K562 (cell line): Measurements from ENCODE around the gene CTNS. TPM values are rescaled to one million over a fixed set of nuclear protein-coding genes. Genes with fewer than 3 reads are reported as not detected.

Experiments
- C11orf30 ChIP-seq: fragments of 450-650 bp; IDR thresholded peaks from 2 replicates; pipeline ENCODE4 v1.6.1; 2016; ENCODE audit warnings: low read depth, mild to moderate bottlenecking
- CBFA2T3 ChIP-seq: fragments of 450-650 bp; IDR thresholded peaks from 2 replicates; pipeline ENCODE4 v1.6.1; 2017
- CREM ChIP-seq: IDR thresholded peaks from 2 replicates; pipeline ENCODE4 v1.6.1; 2014; ENCODE audit warnings: antibody characterized with exemption, low read depth
- GTF2E2 ChIP-seq: fragments of 200-800 bp; sonication (Bioruptor generic); IDR thresholded peaks from 2 replicates; pipeline ENCODE4 v1.6.1; 2016; ENCODE audit warnings: missing genetic modification characterization, missing compliant biosample characterization
- JUNB ChIP-seq: fragments of 450-650 bp; formaldehyde crosslinking; conservative IDR thresholded peaks from 2 replicates; pipeline ENCODE4 v1.4.0; 2020; ENCODE audit warnings: mild to moderate bottlenecking
- NCOA2 ChIP-seq, 2 experiments: fragments of 450-650 bp; IDR thresholded peaks; 2 replicates each; pipeline ENCODE4 v1.6.1; 2018; ENCODE audit warnings: mild to moderate bottlenecking in 2 of 2, moderate library complexity in 1 of 2; ENCODE audit not compliant: partially characterized antibody in 2 of 2
- NFE2 ChIP-seq: IDR thresholded peaks from 2 replicates; pipeline ENCODE4 v1.6.1; 2014; ENCODE audit warnings: antibody characterized with exemption, low read depth
- NR1H2 ChIP-seq: sonication (generic); formaldehyde crosslinking; IDR thresholded peaks from 2 replicates; pipeline ENCODE4 v1.4.0; 2020; ENCODE audit warnings: mild to moderate bottlenecking, missing genetic modification reagents
- PCBP1 ChIP-seq: fragments of 200-400 bp; formaldehyde crosslinking; IDR thresholded peaks from 2 replicates; pipeline ENCODE4 v1.6.1; 2018; ENCODE audit warnings: mild to moderate bottlenecking, low read depth, low read length; ENCODE audit not compliant: poor library complexity, severe bottlenecking
- ZBTB9 ChIP-seq: fragments of 450-650 bp; formaldehyde crosslinking; IDR thresholded peaks from 2 replicates; pipeline ENCODE4 v1.4.0; 2020; ENCODE audit warnings: mild to moderate bottlenecking, moderate library complexity
- ZNF609 ChIP-seq: sonication (generic); formaldehyde crosslinking; IDR thresholded peaks from 2 replicates; pipeline ENCODE4 v1.8.1; 2023; ENCODE audit warnings: missing genetic modification reagents, mild to moderate bottlenecking, borderline replicate concordance
- ZNF717 ChIP-seq: fragments of 250-450 bp; sonication (Bioruptor Pico); IDR thresholded peaks from 2 replicates; pipeline ENCODE4 v1.5.0; 2021
- polyA plus RNA-seq, 8 experiments: library from polyadenylated mRNA; depleted of rRNA in 4 of 8; stranded (reverse) in 5 of 8; unstranded in 3 of 8; fragments of >200 nt; fragmentation: Nextera tagmentation in 2 of 8; fragmentation: Illumina TruSeq in 1 of 8; extraction: Ambion mirVana in 2 of 8; extraction: Trizol in 1 of 8; gene quantifications; 2 replicates each; pipeline versions ENCODE4 v1.2.1 to v1.2.3, GENCODE V29; 2011 to 2014; ENCODE audit warnings: inconsistent platforms in 1 of 8, missing spikeins in 1 of 8
- total RNA-seq, 7 experiments: library from RNA; depleted of rRNA in 6 of 7; stranded (reverse); fragments of >200 nt in 6 of 7; fragmentation: Illumina TruSeq in 2 of 7; extraction: Trizol in 2 of 7; gene quantifications; 2 replicates each; pipeline versions ENCODE4 v1.2.1 to v1.2.3, GENCODE V29; 2011 to 2021; ENCODE audit warnings: low replicate concordance in 1 of 7
- TF ChIP-seq, protein P1 (sequence below), 2 experiments: fragments of 450-650 bp; IDR thresholded peaks; 2 replicates each; pipeline ENCODE4 v1.6.1; 2016; ENCODE audit warnings: mild to moderate bottlenecking in 2 of 2, borderline replicate concordance in 1 of 2, low read depth in 1 of 2, moderate library complexity in 1 of 2

Gene CTNS
- total and polyA plus RNA-seq, 9 of the 15 experiments (the other 6 are each of a cell fraction or from before 2014, with no cell fraction given) = 0.66 to 8.4 (median 4.9) TPM

- TF ChIP-seq NCOA2 (IDR thresholded peaks at IDR 0.05; ENCODE audit: partially characterized antibody in 2 of 2) = no peak
- TF ChIP-seq CREM = peak; percentile 54; the same call in 1 of the 2 replicates
- TF ChIP-seq CBFA2T3 = peak; percentile 85
- TF ChIP-seq GTF2E2 (tag) = no peak
- TF ChIP-seq, protein P1, sequence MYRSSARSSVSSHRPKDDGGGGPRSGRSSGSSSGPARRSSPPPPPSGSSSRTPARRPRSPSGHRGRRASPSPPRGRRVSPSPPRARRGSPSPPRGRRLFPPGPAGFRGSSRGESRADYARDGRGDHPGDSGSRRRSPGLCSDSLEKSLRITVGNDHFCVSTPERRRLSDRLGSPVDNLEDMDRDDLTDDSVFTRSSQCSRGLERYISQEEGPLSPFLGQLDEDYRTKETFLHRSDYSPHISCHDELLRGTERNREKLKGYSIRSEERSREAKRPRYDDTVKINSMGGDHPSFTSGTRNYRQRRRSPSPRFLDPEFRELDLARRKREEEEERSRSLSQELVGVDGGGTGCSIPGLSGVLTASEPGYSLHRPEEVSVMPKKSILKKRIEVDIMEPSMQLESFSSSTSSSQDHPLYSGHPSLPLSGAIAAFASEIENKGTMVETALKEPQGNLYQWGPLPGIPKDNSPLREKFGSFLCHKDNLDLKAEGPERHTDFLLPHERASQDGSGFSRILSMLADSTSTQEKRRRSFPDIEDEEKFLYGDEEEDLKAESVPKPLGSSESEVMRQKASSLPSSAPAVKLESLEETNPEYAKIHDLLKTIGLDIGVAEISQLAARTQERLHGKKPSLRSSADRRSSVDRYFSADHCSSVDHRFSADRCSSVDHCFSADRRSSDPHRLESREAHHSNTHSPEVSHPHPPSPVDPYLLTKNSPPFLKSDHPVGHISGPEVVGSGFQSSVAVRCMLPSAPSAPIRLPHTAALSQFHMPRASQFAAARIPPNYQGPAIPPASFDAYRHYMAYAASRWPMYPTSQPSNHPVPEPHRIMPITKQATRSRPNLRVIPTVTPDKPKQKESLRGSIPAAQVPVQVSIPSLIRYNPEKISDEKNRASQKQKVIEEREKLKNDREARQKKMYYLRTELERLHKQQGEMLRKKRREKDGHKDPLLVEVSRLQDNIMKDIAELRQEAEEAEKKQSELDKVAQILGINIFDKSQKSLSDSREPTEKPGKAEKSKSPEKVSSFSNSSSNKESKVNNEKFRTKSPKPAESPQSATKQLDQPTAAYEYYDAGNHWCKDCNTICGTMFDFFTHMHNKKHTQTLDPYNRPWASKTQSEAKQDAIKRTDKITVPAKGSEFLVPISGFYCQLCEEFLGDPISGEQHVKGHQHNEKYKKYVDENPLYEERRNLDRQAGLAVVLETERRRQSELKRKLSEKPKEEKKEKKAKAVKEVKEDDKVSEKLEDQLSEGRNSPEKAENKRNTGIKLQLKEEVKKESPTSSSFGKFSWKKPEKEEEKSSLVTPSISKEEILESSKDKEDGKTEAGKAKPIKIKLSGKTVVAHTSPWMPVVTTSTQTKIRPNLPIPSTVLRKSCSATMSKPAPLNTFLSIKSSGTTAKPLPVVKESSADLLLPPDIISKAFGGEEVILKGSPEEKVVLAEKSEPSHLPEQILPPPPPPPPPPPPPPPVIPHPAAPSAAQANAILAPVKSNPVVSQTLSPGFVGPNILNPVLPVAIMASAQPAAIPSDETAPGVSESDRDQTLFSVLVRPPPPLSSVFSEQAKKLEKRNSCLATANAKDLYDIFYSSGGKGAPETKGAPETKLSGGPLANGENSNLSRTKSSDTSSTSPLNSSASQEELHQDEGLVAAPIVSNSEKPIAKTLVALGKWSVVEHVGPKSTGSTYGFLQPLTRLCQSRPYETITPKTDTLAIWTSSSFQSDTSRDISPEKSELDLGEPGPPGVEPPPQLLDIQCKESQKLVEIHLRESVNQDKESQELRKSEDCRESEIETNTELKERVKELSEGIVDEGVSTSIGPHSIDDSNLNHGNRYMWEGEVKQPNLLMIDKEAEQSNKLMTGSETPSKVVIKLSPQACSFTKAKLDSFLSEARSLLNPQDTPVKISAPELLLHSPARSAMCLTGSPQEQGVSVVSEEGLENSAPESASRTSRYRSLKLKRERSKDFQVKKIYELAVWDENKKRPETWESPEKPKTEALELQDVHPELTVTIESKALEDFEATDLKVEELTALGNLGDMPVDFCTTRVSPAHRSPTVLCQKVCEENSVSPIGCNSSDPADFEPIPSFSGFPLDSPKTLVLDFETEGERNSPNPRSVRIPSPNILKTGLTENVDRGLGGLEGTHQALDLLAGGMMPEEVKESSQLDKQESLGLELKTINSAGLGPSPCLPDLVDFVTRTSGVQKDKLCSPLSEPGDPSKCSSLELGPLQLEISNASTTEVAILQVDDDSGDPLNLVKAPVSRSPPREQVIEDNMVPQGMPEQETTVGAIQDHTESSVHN (IDR thresholded peaks at IDR 0.05; ENCODE audit: borderline replicate concordance in 1 of 2, low read depth in 1 of 2) = peak in 1 of 2 experiments; percentile 57; a peak in 2 of 4 replicates
- 0 out of 2 replicates have a peak, but pooled peaks have one; percentile 19 for TF ChIP-seq NFE2
- TF ChIP-seq ZNF717 (CRISPR knock-in tag) = no peak
- no peak for TF ChIP-seq JUNB (CRISPR knock-in tag)
- no peak for TF ChIP-seq ZBTB9 (CRISPR knock-in tag)
- no peak for TF ChIP-seq NR1H2 (CRISPR knock-in tag)
- no peak for TF ChIP-seq PCBP1
- TF ChIP-seq ZNF609 (CRISPR knock-in tag) = no peak
- peak; percentile 49 for TF ChIP-seq C11orf30
These were observed 3.5 kb downstream of the CTNS start (continued) for GRCh38 chr17:3639981-3640596.
